SH-SY5Y (cell line): ENCODE data around the gene CEACAM21.

Experiments used
- GATA2 ChIP-seq: IDR thresholded peaks from 2 replicates; pipeline ENCODE4 v1.6.1; 2011; ENCODE audit warnings: mild to moderate bottlenecking, low read depth, low read length
- GATA3 ChIP-seq: IDR thresholded peaks from 2 replicates; pipeline ENCODE4 v1.6.1; 2011; ENCODE audit warnings: low read depth, mild to moderate bottlenecking, low read length, moderate library complexity

The CEACAM21 gene

GRCh38 chr19:41587838-41588210 is 11.9 kb downstream of the CEACAM21 start:
- no peak for TF ChIP-seq GATA2
- TF ChIP-seq GATA3: no peak

- no peak for TF ChIP-seq GATA3
- TF ChIP-seq GATA2: no peak
Observed at GRCh38 chr19:41588497-41589209, 12.7 kb downstream of the CEACAM21 start.

DNA sequence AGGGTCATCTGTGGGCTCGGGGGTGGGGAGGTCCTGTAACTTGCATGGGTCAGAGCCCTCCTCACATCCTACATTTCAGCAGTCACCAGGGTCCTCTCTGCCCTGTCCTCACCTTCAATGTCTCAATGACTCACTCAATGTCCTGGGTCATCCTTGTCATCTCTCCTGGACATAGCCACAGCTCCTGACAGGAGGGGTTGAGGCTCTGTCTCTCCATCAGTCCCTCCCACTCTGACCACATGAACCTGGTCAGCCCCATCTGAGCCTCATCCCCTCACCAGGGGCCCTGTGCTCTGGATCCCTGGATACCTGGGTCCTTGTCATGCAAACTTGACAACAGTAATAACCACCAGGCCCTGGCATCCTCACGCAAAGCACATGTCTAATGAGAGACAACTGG is 13.4 kb downstream of the CEACAM21 start:
- TF ChIP-seq GATA2 (no peak), GATA3 (no peak)

DNA sequence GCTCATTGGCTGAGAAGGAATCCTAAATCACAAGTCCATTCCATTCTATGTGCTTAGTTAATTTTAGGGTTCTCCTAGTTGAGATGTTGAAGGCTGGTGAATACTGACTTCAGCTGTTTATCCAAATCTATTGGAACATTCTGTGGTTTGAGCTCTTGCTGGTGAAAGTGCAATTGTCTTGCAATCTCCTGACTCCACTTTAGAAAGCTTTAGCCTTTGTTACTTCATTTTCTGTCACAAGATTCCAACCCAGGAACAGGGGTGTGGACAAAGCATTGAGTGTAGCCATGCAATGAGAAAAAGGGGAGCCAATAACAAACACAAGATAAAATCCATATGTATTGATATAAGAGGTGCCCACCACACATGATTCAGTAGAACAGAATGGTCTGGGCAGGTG is 15.0 kb downstream of the CEACAM21 start:
- TF ChIP-seq GATA2 (no peak), GATA3 (no peak)

DNA sequence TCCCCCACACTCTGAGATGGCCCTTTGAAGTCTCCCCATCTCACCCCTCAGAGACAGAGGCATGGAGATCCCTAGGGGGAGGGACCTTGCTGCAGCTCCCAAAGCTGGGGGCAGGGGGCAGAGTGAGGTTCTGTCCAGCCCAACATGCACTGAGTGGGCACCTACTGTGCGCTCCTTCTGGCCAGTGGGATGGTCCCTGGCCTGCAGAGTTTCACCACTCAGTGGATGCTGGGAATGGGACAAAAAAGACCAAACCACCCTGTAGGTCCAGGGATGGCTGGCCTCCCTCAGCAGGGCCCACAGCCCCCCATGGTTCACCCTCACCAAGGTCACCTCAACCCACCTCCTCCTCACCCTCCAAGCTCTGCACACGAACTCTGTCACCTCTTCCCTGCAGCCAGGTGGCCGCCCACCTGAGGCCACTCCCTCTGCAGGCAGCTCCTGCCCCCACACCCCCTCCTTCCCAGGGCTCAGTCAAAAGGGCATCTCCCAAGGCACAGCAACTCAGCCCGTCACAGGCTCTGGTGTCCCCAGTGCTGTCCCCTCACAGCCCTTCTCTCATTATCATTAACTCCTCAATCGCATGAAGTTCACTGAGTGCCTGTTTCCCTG is 16.1 kb downstream of the CEACAM21 start:
- TF ChIP-seq GATA2 (no peak), GATA3 (no peak)

- TF ChIP-seq GATA2 (no peak), GATA3 (no peak)
Observed at GRCh38 chr19:41595258-41595889, 19.4 kb downstream of the CEACAM21 start.

GRCh38 chr19:41595890-41596280 is 19.9 kb downstream of the CEACAM21 start:
- TF ChIP-seq GATA2: no peak
- no peak for TF ChIP-seq GATA3

GRCh38 chr19:41597600-41598041 is 21.7 kb downstream of the CEACAM21 start:
- no peak for TF ChIP-seq GATA2
- TF ChIP-seq GATA3: no peak

- TF ChIP-seq GATA3 (no peak), GATA2 (no peak)
Observed at GRCh38 chr19:41599175-41599966, 23.4 kb downstream of the CEACAM21 start.

GRCh38 chr19:41601771-41602170 is 25.8 kb downstream of the CEACAM21 start:
- no peak for TF ChIP-seq GATA3
- no peak for TF ChIP-seq GATA2

GRCh38 chr19:41604831-41605230 is 28.9 kb downstream of the CEACAM21 start:
- TF ChIP-seq GATA3 (no peak), GATA2 (no peak)

DNA sequence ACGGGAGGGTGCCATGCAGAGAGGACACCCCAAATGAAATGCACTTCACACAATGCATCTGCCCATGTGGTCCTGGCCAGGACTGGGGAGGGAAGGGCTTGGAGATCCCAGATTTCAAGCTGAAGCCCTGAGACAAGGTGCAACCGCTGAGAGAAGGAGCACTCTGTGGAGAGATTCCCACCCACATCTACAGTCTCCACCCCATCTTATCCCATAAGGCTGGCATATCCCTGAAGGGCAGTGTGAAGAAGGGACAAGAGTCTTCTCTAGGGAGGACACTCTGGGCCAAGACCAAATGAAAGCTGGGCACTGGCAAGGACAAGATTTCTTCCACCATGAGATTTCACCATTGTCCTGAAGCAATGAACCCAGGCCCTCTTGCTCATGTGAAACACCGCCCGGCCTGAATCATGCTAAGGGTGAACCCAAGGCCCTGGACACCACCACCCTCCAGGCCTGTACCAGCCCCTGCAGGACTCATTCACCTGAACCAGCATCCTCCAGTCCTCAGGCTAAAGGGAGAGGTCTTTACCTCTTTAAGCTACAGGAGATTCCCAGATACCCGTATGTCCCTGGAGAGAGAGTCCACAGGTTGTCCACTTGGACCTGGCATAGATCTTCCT is 30.4 kb downstream of the CEACAM21 start:
- TF ChIP-seq GATA3 (no peak), GATA2 (no peak)

DNA sequence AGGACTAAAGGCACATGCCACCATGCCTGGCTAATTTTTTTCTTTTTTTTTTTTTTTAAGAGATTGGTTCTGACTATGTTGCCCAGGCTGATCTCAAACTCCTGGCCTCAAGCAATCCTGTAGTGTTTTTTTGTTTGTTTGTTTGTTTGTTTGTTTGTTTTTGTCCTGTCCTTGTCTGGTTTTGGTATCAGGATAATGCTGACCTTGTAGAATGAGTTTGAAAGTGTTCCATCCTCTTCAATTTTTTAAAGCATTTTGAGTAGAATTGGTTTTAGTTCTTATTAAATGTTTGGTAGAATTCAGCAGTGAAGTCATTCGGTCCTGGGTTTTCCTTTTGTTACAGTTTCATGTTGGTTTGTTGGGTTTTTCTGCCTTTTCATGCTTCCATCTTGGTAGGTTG is 31.7 kb downstream of the CEACAM21 start:
- no peak for TF ChIP-seq GATA3

- TF ChIP-seq GATA2 (no peak), GATA3 (no peak)
Observed at GRCh38 chr19:41610789-41611188, 34.8 kb downstream of the CEACAM21 start.
